ENCODE measurements around the gene SGPP2. TPM values are rescaled to one million over a fixed set of nuclear protein-coding genes. Genes with fewer than 3 reads are reported as not detected.

Gene SGPP2
- total RNA-seq, 1 donor from 2014 or later: 0.25 TPM

DNA sequence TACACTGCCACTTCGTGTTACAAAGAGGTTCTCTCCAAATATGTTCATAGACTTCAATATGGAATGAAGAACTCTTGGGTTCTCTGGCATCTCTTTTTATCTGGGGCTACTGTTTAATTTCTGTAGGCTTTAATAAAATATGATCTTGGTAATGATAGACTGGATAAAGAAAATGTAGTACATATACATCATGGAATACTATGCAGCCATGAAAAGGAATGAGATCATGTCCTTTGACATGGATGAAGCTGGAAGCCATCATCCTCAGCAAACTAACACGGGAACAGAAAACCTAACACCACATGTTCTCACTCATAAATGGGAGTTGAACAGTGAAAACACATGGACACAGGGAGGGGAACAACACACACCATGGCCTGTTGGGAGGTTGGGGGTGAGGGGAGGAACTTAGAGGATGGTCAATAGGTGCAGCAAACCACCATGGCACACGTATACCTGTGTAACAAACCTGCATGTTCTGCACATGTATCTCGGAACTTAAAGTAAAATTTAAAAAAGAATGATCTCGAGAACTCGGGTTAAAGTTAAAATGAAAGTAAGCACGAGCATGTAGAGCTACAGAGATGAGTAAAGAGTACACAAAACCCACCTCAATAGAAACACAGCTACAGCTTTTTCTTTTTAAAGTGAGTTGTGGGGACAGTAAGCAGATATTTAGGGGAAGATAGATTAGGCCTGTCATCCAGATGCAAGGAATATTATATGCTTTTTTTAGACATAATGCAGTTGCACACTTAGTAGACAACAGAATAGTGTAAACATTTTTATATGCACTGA lies 102.3 kb downstream of the SGPP2 start:
- Mint-ChIP-seq H3K36me3 (no peaks in the 10 kb centered on the region), H3K27ac (no peak overlapping the region), H3K9me3 (peaks cover 22% of the 10 kb centered on the region), H3K27me3 (ENCODE audit: low read depth) (no peaks in the 10 kb centered on the region), H3K4me1 (no peaks in the 10 kb centered on the region), H3K4me3 (no peak overlapping the region)
- TF ChIP-seq, protein P1, sequence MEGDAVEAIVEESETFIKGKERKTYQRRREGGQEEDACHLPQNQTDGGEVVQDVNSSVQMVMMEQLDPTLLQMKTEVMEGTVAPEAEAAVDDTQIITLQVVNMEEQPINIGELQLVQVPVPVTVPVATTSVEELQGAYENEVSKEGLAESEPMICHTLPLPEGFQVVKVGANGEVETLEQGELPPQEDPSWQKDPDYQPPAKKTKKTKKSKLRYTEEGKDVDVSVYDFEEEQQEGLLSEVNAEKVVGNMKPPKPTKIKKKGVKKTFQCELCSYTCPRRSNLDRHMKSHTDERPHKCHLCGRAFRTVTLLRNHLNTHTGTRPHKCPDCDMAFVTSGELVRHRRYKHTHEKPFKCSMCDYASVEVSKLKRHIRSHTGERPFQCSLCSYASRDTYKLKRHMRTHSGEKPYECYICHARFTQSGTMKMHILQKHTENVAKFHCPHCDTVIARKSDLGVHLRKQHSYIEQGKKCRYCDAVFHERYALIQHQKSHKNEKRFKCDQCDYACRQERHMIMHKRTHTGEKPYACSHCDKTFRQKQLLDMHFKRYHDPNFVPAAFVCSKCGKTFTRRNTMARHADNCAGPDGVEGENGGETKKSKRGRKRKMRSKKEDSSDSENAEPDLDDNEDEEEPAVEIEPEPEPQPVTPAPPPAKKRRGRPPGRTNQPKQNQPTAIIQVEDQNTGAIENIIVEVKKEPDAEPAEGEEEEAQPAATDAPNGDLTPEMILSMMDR (IDR thresholded peaks at IDR 0.05; ENCODE audit: unreplicated experiment): no peak
- no peak for DNase-seq (ENCODE audit: low spot score in 2 of 2, unreplicated experiment in 2 of 2)

DNA sequence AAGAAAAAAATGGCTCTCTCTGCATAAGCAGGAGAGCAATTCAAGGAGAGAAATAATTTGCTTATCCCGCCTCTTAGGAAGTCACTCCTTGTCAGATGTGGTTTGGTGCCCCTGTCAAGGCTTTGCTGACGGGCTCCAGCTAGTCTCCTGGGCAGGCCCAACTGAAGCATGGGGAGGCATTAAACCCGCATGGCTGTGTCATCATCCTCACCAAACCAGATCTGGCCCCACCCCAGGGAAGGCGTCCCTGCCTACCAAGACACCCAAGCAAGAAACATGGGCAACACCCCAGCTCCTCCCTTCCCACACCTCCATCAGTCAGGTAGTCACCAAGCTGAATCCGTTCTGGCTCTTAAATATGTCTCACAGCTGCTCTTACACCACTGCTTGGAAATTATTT lies 108.0 kb downstream of the SGPP2 start:
- Mint-ChIP-seq H3K4me1 (peaks cover 7% of the 10 kb centered on the region), H3K4me3 (no peak overlapping the region), H3K36me3 (no peaks in the 10 kb centered on the region), H3K27me3 (ENCODE audit: low read depth) (peaks cover 21% of the 10 kb centered on the region), H3K27ac (no peak overlapping the region), H3K9me3 (peaks cover 19% of the 10 kb centered on the region)
- TF ChIP-seq, protein P1 (IDR thresholded peaks at IDR 0.05; ENCODE audit: unreplicated experiment): no peak
- DNase-seq (ENCODE audit: low spot score in 2 of 2, unreplicated experiment in 2 of 2): no peak

- H3K9me3 Mint-ChIP-seq: peaks cover 8% of the 10 kb centered on the region
- H3K4me3 Mint-ChIP-seq: no peak overlapping the region
- H3K4me1 Mint-ChIP-seq: peaks cover 7% of the 10 kb centered on the region
- no peak overlapping the region for H3K27ac Mint-ChIP-seq
- H3K27me3 Mint-ChIP-seq (ENCODE audit: low read depth): peaks cover 28% of the 10 kb centered on the region
- TF ChIP-seq, protein P1 (IDR thresholded peaks at IDR 0.05; ENCODE audit: unreplicated experiment): no peak
- H3K36me3 Mint-ChIP-seq: no peaks in the 10 kb centered on the region
- no peak for DNase-seq (ENCODE audit: low spot score in 2 of 2, unreplicated experiment in 2 of 2)
Measured at GRCh38 chr2:222535477-222535876, 111.1 kb downstream of the SGPP2 start.

DNA sequence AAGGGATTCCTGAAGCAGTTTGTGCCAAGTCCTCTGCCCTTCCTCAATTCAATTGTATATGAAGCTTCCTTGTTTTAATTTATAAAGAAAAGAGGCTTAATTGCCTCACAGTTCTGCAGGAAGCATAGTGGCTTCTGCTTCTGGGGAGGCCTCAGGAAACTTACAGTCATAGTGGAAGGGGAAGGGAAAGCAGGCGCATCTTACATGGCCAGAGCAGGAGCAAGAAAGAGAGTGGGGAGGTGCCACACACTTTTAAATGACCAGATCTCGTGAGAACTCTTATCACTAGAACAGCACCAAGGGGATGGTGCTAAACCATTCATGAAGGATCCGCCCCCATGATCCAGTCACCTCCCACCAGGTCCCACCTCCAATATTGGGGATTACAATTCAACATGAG lies 114.2 kb downstream of the SGPP2 start:
- no peaks in the 10 kb centered on the region for H3K9me3 Mint-ChIP-seq
- H3K4me1 Mint-ChIP-seq: peaks cover 7% of the 10 kb centered on the region
- H3K36me3 Mint-ChIP-seq: no peaks in the 10 kb centered on the region
- H3K27me3 Mint-ChIP-seq (ENCODE audit: low read depth): peaks cover 32% of the 10 kb centered on the region
- no peak overlapping the region for H3K27ac Mint-ChIP-seq
- H3K4me3 Mint-ChIP-seq: no peak overlapping the region
- TF ChIP-seq, protein P1 (IDR thresholded peaks at IDR 0.05; ENCODE audit: unreplicated experiment): no peak
- no peak for DNase-seq (ENCODE audit: low spot score in 2 of 2, unreplicated experiment in 2 of 2)

DNA sequence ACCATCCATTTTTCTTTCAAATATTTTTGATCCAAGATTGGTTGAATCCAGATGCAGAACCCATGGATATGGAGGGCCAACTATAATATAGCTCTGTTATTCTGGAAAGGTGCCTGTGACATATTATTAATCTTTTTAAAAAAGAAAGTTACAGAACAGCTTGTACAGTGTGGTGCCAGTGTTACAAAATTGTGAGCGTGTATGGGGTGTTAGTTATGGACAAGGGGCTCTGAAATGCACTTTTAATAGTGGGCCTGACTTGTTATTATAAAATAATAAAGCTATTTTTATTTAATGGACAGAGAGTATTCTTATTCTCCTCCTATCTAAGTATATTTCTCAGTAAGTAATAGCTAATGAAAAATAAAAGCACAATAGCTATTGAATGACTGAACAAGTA lies 120.3 kb downstream of the SGPP2 start:
- Mint-ChIP-seq H3K27ac (no peak overlapping the region), H3K9me3 (no peaks in the 10 kb centered on the region), H3K36me3 (no peaks in the 10 kb centered on the region), H3K4me3 (no peak overlapping the region), H3K27me3 (ENCODE audit: low read depth) (peaks cover 28% of the 10 kb centered on the region), H3K4me1 (no peaks in the 10 kb centered on the region)
- DNase-seq (ENCODE audit: low spot score in 2 of 2, unreplicated experiment in 2 of 2): no peak
- TF ChIP-seq, protein P1 (IDR thresholded peaks at IDR 0.05; ENCODE audit: unreplicated experiment): no peak

All from mesothelial cell of epicardium (in vitro differentiated cells).